Left lobe of liver (tissue), 2 donors: ENCODE results near the gene CTNNBL1. TPM values are rescaled to one million over a fixed set of nuclear protein-coding genes. Genes with fewer than 3 reads are reported as not detected.
A peak's percentile ranks its signal among the peaks of the same experiment; 100 is the strongest.
"Not testable (repeated sequence)": the region's sequence is repeated elsewhere in the genome, so short reads cannot be mapped to it uniquely, and the experiment has no call there.

Experiments
- ATAC-seq: fragments of 200-7000 bp; cut with Tn5 transposase; one replicate; pipeline ENCODE4 v1.9.1; 2020; ENCODE audit warnings: mild to moderate bottlenecking, moderate library complexity
- DNase-seq: peaks from one replicate; pipeline ENCODE4 v3.0.0-alpha.2; 2020; ENCODE audit warnings: low spot score
- total RNA-seq: library from RNA; stranded (reverse); gene quantifications from one replicate; pipeline ENCODE4 v1.2.1, GENCODE V29; 2021
- donor health status: DM: no; HTN: no; CAD: no; lungs with moderate emphysema.
- donor health status: DM: no; HTN: yes; CAD: no.

The CTNNBL1 gene
- total RNA-seq, 1 donor from 2014 or later: 41.4 TPM

DNA sequence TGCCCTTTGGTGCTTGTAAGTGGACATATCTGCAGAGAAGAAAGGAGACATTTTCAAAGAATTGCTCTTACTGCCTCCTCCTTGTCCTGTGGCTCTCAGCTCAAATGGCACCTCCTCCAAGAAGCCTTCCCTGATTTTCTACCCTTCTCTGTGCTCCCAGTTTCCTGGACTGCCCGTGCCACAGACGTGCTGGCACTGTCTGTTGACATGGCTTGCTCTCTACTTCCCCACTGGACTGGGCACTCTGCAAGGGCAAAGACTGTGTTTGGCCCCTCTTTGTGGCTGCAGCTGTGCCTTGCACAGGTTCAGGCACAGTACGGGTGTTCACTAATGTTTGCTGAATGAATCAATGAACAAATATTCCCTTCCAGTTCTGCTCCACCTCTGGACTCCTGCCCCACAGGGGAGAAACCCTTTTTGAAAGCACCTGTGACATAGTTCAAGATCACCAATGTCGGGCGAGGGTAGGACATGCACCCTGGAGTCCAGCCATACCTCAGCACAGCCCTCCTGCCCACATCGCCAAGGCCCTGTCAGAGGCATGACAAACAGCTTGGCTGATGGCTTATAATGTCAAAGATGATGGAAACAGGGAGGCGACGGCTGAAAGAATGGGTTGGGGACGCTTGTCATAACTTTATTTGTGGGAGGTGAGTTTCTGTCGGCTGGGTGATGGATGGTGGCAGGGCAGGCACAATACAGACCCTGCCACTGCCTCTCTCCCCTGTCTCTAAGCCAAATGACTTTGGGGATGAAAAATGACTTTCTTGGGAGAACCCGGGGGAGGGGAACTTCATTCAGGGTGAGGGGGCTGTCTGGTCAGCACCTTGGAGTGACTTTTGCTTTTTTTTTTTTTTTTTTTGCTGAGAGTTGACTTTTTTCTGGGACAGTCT lies 15.6 kb upstream of the CTNNBL1 start:
- peak; percentile 93 for DNase-seq
- peak; percentile 81 for ATAC-seq

- not testable (repeated sequence) for ATAC-seq, DNase-seq
Measured at GRCh38 chr20:37679751-37680150, 14.1 kb upstream of the CTNNBL1 start.

- no peak for DNase-seq
Measured at GRCh38 chr20:37680420-37680819, 13.4 kb upstream of the CTNNBL1 start.

DNA sequence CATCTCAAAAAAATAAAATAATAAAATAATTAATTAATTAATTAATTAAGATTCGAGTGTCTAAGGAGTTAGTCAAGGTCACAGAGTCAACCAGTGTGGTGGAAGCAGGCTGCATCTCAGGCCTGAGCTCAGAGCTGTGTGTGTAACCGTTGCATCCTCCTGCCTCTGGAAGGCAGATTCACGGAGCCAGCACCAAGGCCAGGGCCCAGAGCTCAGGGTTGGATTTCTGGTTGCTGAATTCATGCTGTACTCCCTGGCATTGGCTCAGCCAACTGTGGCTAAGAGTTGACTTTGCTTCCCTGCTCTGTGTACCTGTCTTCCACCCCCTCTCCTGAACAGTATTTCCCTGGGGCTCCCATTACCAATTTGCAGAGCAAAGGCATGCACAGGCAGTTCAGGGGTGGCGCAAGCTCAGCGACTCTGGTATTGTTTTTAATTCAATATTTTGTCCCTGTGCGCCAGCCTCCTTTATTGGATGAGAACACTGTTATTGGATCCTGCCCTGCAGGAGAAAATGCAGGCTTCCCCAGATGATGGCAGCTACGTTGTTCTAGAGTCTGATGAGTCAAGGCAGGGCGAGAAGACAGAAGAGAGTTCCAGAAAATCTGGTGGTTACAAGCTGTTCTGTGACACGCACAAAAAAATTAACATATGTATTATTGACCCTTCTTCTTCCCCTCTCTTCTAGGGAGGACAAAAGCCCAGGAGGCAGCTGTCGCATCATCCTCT lies 12.3 kb upstream of the CTNNBL1 start:
- no peak for ATAC-seq
- DNase-seq: no peak

More at GRCh38 chr20:37680420-37680819, 13.4 kb upstream of the CTNNBL1 start:
- ATAC-seq: no peak

DNA sequence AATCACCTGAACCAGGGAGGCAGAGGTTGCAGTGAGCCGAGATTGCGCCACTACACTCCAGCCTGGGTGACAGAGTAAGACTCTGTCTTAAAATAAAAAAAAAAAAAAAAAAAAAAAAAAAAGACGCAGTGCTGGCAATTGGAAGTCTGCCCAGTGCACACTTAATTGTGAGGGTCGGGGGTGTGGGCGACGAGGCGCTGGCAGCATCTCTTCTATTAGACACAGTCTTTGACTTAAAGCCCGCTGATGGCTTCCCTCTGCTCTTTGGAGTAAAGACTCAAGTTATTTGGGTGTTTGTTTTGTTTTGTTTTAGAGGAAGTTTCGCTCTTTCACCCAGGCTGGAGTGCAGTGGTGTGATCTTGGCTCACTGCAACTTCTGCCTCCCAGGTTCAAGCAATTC lies 10.7 kb upstream of the CTNNBL1 start:
- not testable (repeated sequence) for DNase-seq, ATAC-seq

- no peak for ATAC-seq
- no peak for DNase-seq
Measured at GRCh38 chr20:37686762-37687477, 6.9 kb upstream of the CTNNBL1 start.

DNA sequence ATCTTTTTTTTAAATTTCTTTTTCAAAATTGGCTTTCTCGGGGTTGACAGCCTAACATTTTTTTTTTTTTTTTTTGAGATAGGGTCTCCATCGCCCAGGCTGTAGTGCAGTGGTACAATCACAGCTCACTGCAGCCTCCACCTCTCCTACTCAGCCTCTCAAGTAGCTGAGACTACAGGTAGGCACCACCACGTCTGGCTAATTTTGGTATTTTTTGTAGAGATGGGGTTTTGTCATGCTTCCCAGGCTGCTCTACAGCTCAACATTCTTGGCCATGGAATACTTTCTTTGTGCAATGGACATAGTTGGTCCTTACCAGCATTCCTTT lies 6.4 kb upstream of the CTNNBL1 start:
- ATAC-seq: no peak

DNA sequence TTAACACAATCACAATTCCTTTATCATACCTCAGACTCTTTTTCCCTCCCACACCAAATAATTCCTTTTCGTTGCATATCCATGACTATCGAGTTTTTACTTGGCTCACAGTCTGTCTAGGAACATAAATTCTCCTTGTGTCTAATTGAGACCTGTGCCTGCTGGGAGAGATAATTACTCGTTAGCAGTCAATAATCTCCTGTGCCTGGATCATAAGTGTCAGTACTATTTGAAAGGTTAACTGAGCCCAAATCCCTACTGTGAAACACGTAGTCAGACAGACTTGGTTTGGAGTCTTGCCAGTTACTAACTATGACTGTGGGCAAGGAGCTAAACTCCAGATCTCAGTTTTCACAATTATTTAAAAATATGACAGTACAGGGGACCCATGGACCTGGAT lies 5.7 kb upstream of the CTNNBL1 start:
- ATAC-seq (no peak), DNase-seq (no peak)

More for the DNA sequence above, 6.4 kb upstream of the CTNNBL1 start:
- no peak for DNase-seq

DNA sequence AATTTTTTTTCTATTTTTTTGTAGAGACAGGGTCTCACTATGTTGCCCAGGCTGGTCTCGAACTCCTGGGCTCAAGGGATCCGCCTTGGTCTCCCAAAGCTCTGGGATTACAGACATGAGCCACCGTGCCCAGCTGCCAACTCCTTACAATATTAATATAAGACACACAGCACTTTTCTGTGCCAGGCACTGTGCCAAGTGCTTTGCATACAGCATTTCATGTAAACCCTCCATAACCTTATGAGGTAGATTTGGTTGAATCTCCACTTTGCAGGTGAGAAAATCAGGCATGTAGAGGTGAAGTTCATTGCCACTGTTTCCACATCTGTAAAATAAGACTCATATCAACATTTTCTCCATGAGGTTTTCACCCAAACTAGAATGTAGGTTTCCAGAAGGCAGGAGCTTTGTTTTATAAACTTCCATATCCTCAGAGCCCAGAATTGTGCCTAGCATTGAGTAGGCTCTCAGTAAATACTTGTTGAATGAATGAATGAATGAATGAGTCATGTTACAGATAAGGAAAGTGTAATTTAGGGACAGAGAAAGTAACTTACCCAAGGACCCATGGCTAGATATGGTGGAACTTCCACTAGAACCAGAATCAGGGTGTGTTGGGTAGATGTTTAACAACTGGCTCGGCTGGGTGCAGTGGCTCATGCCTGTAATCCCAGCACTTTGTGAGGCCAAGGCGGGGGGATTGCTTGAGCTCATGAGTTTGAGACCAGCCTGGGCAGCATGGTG lies 3.0 kb upstream of the CTNNBL1 start:
- no peak for DNase-seq

GRCh38 chr20:37692459-37693166 lies 1.2 kb upstream of the CTNNBL1 start:
- no peak for ATAC-seq
- no peak for DNase-seq

More for the DNA sequence above, 3.0 kb upstream of the CTNNBL1 start:
- ATAC-seq: no peak

- ATAC-seq: no peak
- DNase-seq: no peak
Measured at GRCh38 chr20:37693242-37693634, 592 bp upstream of the CTNNBL1 start.

- no peak for DNase-seq
- peak; percentile 36 for ATAC-seq
Measured at GRCh38 chr20:37695684-37696342, 2.0 kb downstream of the CTNNBL1 start.

DNA sequence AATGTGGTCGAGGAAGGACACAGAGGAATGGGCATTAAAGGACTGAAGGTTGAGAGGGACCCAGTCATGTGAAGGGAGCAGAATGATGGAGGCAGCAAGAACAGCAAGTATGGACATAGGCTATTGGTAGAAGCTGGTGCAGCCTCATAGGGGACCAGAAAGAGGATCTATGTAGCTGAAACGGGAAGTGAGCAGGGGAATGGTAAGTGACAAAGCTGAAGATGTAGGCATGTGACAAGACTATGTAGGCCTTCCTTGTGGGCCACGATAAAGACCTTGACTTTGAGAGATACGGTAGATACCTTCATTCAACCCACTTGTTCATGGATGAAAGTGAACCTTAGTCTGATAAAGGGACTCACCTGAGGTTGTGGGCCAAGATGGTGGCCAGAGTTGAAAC lies 3.5 kb downstream of the CTNNBL1 start:
- no peak for DNase-seq
- no peak for ATAC-seq

- no peak for DNase-seq
- peak; percentile 13 for ATAC-seq
Measured at GRCh38 chr20:37699202-37699601, 5.4 kb downstream of the CTNNBL1 start.

- DNase-seq (no peak), ATAC-seq (no peak)
Measured at GRCh38 chr20:37700301-37700700, 6.5 kb downstream of the CTNNBL1 start.

DNA sequence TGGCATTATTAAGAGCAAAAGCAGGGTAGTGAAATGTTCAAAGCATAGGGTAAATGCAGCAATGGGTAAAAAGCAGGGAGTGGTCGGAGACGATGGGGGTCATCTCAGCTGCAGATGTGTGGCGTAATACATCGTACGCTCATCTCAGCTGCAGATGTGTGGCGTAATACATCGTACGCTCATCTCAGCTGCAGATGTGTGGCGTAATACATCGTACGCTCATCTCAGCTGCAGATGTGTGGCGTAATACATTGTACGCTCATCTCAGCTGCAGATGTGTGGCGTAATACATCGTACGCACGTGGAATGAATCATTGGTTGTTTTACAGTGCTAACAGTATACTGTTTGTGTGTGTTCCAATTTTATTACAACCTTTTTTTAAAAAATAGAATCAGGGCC lies 7.8 kb downstream of the CTNNBL1 start:
- not testable (repeated sequence) for DNase-seq, ATAC-seq

- no peak for DNase-seq
- no peak for ATAC-seq
Measured at GRCh38 chr20:37702403-37703034, 8.7 kb downstream of the CTNNBL1 start.

DNA sequence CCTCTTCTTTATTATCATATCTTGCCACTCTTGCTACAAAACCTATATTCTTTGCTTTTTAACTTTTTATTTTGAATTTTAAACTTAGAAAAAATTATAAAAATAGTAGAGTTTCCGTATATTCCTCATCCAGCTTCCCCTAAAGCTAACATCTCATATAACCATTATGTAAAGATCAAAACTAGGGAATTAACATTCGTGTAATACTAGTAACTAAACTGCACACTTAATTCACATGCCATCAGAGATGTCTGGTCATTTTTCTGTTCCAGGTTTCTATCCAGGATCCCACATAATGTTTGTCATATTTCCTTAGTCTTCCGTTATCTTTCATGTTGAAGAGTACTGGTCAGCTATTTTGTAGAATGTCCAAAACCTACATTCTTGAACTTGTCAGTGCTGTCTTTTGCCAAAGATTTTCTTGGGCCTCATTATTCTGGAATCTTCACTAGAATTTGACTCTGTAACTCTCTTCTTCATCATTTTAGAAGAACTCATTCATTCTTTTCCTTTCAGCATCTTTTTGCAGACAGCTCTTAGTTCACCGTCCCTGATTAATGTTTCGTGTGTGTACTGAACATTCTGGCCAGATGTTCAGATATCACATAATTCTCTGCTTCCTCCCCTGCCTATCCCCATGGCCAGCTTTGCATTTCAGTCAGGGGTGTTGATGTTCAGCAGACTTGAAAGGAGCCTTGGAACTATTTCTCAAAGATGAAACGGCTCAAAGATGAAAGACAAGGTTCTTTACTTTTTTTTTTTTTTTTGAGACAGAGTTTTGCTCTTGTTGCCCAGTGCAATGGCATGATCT lies 9.4 kb downstream of the CTNNBL1 start:
- DNase-seq (no peak), ATAC-seq (no peak)
